Urinary bladder (tissue), 4 donors: ENCODE data around the gene WNT7B. TPM values are rescaled to one million over a fixed set of nuclear protein-coding genes. Genes with fewer than 3 reads are reported as not detected.

Experiments used
- DNase-seq: peaks from one replicate; pipeline ENCODE4 v3.0.0-alpha.2; 2015; ENCODE audit errors: extremely low spot score
- H3K27ac ChIP-seq: one replicate; pipeline ENCODE4 v1.5.1; 2013; ENCODE audit warnings: low read depth, mild to moderate bottlenecking, moderate library complexity
- H3K36me3 ChIP-seq: one replicate; pipeline ENCODE4 v1.6.1; 2013; ENCODE audit warnings: mild to moderate bottlenecking, moderate library complexity; ENCODE audit not compliant: insufficient read depth
- H3K4me1 ChIP-seq: one replicate; pipeline ENCODE4 v1.6.1; 2013; ENCODE audit warnings: mild to moderate bottlenecking, moderate library complexity; ENCODE audit not compliant: insufficient read depth
- H3K4me3 ChIP-seq: one replicate; pipeline ENCODE4 v1.5.1; 2013; ENCODE audit warnings: low read depth, low read length
- WGBS: extraction: QIAGEN DNeasy Blood & Tissue Kit; methylation state at CpG from one replicate; pipeline ENCODE4 v1.1.7; 2013; 5-methylcytosine and 5-hydroxymethylcytosine counted together
- polyA plus RNA-seq: library from polyadenylated mRNA; stranded (reverse); fragments of 200-250 nt; gene quantifications from one replicate; pipeline ENCODE4 v1.2.3, GENCODE V29; 2013
- total RNA-seq: library from RNA; depleted of rRNA; stranded (reverse); fragments of >200 nt; gene quantifications from one replicate; pipeline ENCODE4 v1.2.3, GENCODE V29; 2014
- donor health status: healthy with polysubstance abuse.
- donor health status: healthy.

WNT7B gene
- total RNA-seq (3.1 TPM), polyA plus RNA-seq (4.1 TPM)

- under 1% methylated on average over 49 of the region's 49 CpGs for WGBS
- Histone ChIP-seq H3K4me3 (peak within 1 kb of the TSS; percentile 38), H3K27ac (peak within 1 kb of the TSS; percentile 33), H3K4me1 (no peaks in the 10 kb centered on the region), H3K36me3 (no peaks in the 10 kb centered on the region)
- DNase-seq, result no peak
Measured at GRCh38 chr22:45977003-45977411, at the start of gene WNT7B. Gene WNT7B, minus strand, starts transcription at chr22:45977162. Its CDS starts 408 bp downstream, at chr22:45976754.

GRCh38 chr22:46025973-46026898 is 49.3 kb upstream of the WNT7B start:
- H3K4me3 ChIP-seq, result no peak overlapping the region
- no peak for DNase-seq
- 95% methylated on average over 17 of the region's 17 CpGs for WGBS
- H3K36me3 ChIP-seq, result no peaks in the 10 kb centered on the region
- no peak overlapping the region for H3K27ac ChIP-seq
- no peaks in the 10 kb centered on the region for H3K4me1 ChIP-seq

GRCh38 chr22:46025225-46025972 is 48.4 kb upstream of the WNT7B start:
- no peak for DNase-seq
- Histone ChIP-seq H3K27ac (no peak overlapping the region), H3K4me3 (no peak overlapping the region), H3K36me3 (no peaks in the 10 kb centered on the region), H3K4me1 (no peaks in the 10 kb centered on the region)
- WGBS, result 93% methylated on average over 8 of the region's 8 CpGs

GRCh38 chr22:46024136-46024840 is 47.3 kb upstream of the WNT7B start:
- 92% methylated on average over 4 of the region's 4 CpGs for WGBS
- no peak for DNase-seq
- Histone ChIP-seq H3K4me3 (no peak overlapping the region), H3K36me3 (no peaks in the 10 kb centered on the region), H3K4me1 (no peaks in the 10 kb centered on the region), H3K27ac (no peak overlapping the region)

- DNase-seq, result no peak
- H3K4me3 ChIP-seq, result no peak overlapping the region
- no peaks in the 10 kb centered on the region for H3K36me3 ChIP-seq
- WGBS, result 81% methylated on average over 14 of the region's 14 CpGs
- H3K4me1 ChIP-seq, result no peaks in the 10 kb centered on the region
- H3K27ac ChIP-seq, result no peak overlapping the region
Measured at GRCh38 chr22:46023558-46023981, 46.6 kb upstream of the WNT7B start.

GRCh38 chr22:46022881-46023512 is 46.0 kb upstream of the WNT7B start:
- Histone ChIP-seq H3K27ac (no peak overlapping the region), H3K4me1 (no peaks in the 10 kb centered on the region), H3K36me3 (no peaks in the 10 kb centered on the region), H3K4me3 (no peak overlapping the region)
- DNase-seq, result no peak
- 92% methylated on average over 10 of the region's 10 CpGs for WGBS

- Histone ChIP-seq H3K36me3 (no peaks in the 10 kb centered on the region), H3K4me3 (no peak overlapping the region), H3K4me1 (no peaks in the 10 kb centered on the region), H3K27ac (no peak overlapping the region)
- 85% methylated on average over 3 of the region's 3 CpGs for WGBS
- no peak for DNase-seq
Measured at GRCh38 chr22:46021577-46021976, 44.6 kb upstream of the WNT7B start.

GRCh38 chr22:46019351-46019750 is 42.4 kb upstream of the WNT7B start:
- Histone ChIP-seq H3K36me3 (no peaks in the 10 kb centered on the region), H3K4me3 (no peak overlapping the region), H3K27ac (no peak overlapping the region), H3K4me1 (no peaks in the 10 kb centered on the region)
- WGBS, result 77% methylated on average over 6 of the region's 6 CpGs
- no peak for DNase-seq

- Histone ChIP-seq H3K4me1 (no peaks in the 10 kb centered on the region), H3K27ac (no peak overlapping the region), H3K36me3 (no peaks in the 10 kb centered on the region), H3K4me3 (no peak overlapping the region)
- no peak for DNase-seq
Measured at GRCh38 chr22:46018859-46019258, 41.9 kb upstream of the WNT7B start.

- no peak overlapping the region for H3K27ac ChIP-seq
- H3K4me3 ChIP-seq, result no peak overlapping the region
- H3K36me3 ChIP-seq, result no peaks in the 10 kb centered on the region
- DNase-seq, result no peak
- WGBS, result 88% methylated on average over 2 of the region's 2 CpGs
- H3K4me1 ChIP-seq, result no peaks in the 10 kb centered on the region
Measured at GRCh38 chr22:46017166-46017565, 40.2 kb upstream of the WNT7B start.

- Histone ChIP-seq H3K4me1 (no peaks in the 10 kb centered on the region), H3K4me3 (peak overlapping the region; percentile 46)
- 1% methylated on average over 56 of the region's 56 CpGs for WGBS
Measured at GRCh38 chr22:46013460-46014416, 36.8 kb upstream of the WNT7B start.

GRCh38 chr22:46012881-46013281 is 35.9 kb upstream of the WNT7B start:
- no peak for DNase-seq
- 54% methylated on average over 11 of the region's 11 CpGs for WGBS
- H3K4me3 ChIP-seq, result no peak overlapping the region

More at GRCh38 chr22:46013460-46014416, 36.8 kb upstream of the WNT7B start:
- Histone ChIP-seq H3K36me3 (no peaks in the 10 kb centered on the region), H3K27ac (peak overlapping the region; percentile 92)
- DNase-seq, result peak; percentile 80

More at GRCh38 chr22:46012881-46013281, 35.9 kb upstream of the WNT7B start:
- peaks cover 4% of the 10 kb centered on the region for H3K4me1 ChIP-seq
- no peaks in the 10 kb centered on the region for H3K36me3 ChIP-seq
- peak overlapping the region; percentile 92 for H3K27ac ChIP-seq
